ENCODE data around the gene ACBD4.

ACBD4 gene

DNA sequence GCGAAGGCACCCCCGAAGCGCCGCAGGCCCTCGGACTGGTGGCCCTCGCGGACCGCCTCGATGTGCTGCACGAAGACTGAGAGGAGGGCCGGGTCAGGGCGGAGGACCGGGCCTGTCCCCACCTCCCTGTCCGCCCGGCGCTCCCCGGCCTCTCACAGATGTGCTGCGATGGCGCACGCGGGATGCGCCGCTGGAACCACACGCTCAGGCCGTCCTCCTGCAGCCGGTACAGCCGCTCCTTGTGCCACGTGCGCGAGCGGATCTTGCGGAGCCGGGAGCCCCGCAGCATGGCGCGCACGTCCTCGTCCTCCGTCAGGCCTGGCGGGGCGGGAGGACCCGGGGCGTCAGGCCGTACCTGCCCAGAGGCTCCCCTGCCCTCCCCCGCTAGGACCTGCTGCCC, 14.4 kb upstream of the ACBD4 start:
- no peak for DNase-seq

DNA sequence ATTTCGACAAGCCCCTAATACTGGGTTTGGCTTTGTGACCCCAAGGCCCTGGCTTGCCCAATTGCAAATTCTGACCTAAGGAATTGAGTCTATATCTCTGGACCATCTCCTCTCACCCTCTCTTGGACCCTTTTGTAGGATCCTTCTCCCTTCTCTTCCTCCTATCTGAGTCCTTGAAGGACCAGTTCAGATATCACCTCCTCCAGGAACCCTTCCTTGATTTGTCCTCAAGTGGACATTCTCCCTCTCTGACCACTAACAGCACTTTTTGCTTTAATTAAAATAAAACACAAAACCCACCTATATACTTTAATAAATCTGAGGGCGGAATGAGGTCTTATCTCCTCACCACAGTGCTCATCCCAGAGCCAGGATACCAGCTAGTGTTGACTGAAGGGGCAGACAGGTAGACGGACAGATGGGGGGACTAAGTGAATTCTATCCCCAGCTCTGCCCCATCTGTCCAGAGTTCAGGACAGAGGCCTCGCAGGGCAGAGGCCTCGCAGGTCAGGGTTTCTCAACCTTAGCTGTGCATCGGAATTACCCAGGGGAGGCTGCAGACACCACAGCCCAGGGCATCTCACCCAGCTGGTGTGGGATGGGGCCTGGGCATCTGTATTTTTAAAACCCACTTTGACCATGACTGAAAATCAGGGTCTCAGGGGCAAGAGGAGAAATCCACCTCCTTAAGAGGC, 12.3 kb upstream of the ACBD4 start:
- no peak for DNase-seq

DNA sequence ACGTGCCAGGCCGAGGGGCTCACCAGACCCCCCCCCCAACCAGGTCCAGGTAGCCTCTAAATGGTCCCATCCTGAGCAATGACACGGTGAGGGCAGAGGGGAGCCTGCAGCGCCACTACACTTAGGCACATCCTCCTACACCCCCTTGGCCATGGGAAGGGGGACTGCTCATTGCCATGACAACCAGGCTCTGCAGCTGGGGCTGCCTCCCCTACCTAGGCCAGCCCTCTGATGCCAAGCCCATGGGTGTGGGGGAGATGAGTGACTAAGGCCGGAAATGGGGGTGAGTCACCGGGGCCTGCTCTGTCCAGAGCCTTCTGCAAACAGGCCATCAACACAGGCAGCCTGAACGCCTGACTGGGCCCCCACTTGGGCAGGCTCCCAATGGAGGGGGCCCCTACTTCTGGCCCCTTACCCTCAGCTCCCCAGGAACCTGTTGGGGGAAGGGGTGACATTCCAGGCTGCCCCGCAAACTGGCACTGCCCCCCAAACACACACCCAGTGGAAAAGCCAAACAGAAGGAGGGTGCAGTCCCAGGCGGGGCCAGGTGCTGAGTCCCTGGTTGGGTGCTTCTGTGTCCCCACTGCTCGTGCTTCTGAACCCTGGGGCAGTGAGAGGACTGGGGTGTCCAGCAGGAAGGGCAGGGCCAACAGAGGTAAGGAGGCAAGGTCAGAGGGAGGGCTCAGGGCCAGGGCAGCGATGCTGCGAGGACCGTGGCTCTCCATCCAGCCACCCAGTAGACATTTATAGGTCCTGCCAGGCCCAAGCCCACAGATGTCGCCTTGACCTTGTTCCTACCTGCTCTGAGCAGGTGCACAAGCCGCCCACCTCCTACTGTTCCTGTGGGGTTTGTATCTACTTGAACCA, 11.3 kb upstream of the ACBD4 start:
- DNase-seq: peak; percentile 80

DNA sequence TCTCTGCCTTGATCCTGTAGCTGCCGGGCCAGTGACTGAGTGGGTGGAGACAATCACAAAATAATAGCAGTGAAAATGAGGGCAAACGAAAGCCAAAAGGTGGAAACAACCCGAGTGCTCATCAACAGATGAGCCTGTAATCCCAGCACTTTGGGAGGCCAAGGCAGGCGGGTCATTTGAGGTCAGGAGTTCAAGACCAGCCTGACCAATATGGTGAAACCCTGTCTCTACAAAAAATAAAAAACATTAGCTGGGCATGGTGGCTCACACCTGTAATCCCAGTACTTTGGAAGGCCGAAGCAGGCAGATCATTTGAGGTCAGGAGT, 10.7 kb upstream of the ACBD4 start:
- DNase-seq: peak; percentile 32

DNA sequence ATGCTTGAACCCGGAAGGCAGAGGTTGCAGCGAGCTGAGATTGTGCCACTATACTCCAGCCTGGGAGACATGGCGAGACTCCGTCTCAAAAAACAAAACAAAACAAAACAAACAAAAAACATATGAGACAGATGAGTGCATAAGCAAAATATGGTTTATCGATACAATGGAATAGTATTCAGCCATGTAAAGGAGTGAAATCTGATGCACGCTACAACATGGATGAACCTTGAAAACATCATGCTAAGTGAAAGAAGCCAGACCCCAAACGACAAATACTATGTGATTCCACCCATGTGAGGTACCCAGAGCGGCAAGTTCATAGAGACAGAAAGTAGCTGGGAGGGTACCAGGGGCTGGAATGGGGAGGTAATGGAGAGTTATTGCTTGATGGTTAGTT, 10.0 kb upstream of the ACBD4 start:
- no peak for DNase-seq

DNA sequence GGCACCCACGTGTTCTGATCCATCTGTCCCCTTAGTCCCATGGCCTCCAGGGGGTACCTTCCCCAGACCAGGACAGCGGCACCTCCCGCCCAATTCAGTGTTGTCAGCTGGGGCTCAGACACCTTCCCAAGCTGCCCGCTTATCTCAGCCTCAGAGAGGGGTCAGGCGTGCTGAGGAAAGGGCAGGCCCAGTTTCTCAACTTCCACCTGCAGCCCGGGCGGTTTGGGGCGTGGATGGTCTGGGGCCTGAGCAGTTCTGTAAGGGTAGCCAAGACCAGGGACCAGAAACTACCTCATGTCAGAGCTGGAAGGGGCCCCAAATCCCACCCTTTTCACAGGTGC, 8.3 kb upstream of the ACBD4 start:
- DNase-seq: peak; percentile 19

DNA sequence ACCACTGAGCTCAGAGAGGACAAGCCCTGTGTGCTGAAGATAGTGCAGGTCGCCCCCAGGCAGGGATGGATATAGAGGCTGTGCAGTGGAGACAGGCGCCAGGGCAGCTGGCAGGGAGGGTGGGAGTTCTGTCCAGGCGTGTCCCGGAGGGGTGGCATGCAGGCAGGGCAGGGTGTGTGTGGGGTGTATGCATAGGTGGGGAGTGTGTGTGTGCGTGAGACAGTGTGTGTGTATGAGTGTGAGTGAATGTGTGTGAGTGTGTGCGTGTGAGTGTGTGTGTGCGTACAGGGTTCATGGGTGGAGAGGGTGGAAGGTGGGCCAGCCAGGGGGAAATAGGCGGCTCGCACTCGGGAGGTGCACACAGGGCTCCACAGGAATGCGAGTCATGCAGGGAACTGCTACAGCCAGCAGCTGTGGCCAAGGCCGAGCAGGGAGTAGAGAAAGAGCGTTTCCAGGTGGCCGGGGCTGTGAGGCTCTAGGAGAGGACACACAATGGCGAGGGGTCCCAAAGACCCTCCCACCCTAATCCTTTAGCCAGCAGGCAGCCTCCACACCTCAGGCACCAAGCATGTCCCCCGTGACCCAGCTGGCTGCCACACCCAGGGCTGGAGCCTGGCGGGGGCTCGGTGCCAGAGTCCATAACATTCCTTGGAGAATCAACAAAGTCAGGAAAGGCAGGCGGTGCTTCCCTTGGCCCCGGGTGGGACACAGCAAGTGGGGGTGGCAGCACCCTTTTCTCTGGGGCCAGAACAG, 7.8 kb upstream of the ACBD4 start:
- peak; percentile 30 for DNase-seq

DNA sequence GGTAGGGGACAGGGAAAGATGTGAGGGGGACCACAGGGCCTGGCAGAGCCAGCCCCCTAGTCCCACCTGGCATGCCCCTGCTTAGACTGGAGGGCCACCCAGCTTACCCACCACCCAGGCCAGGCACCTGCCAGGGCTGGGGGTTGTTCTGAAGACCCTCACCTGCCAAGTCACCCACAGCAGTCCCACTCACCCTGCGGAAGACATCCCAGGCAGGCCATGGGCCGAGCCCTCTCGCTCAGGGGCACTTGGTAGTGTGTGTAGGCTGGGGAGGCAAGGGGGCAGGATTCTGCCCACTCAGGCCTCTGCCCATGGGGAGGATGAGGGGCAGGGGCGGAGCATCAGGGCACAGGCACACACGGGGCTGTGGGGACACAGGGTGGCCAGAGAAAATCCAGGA, 7.2 kb upstream of the ACBD4 start:
- no peak for DNase-seq

DNA sequence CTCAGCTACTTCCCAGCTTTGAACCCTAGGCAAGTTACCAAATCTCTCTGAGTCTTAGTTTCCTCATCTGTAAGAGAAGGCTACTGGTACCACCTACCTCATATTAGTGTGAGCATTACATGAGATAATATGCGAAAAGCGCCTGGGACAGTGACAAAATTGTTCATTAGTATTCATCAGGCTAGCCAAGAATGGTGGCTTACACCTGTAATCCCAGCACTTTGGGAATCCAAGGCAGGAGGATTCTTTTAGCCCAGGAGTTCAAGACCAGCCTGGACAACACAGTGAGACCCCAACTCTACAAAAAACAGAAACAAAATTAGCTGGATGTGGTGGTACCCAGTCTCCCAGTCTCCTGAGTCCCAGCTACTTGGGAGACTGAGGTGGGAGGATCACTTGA, 6.5 kb upstream of the ACBD4 start:
- DNase-seq: no peak

DNA sequence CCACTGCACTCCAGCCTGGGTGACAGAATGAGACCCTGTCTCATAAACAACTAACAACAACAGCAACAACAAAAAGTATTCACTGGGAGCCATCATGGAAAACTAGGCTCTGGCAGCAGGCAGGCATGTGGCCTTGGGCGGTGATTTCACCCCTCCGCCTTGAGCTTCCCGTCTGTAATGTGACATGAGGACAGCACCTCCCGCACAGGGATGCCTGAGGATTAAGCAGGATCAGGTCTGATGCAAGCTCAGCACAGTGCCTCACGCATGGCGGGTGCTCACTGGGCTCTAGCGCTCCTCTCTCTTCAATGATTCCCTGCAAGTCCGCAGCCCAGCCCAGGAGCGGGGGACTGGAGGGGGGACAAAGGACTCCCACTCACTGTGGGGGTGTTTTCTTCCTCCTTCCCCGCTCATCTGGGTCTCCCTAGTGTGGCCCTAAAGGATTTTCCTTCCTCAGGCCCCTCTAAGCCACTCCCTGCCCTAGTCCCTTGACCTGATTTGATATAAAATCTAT, 6.0 kb upstream of the ACBD4 start:
- no peak for DNase-seq

DNA sequence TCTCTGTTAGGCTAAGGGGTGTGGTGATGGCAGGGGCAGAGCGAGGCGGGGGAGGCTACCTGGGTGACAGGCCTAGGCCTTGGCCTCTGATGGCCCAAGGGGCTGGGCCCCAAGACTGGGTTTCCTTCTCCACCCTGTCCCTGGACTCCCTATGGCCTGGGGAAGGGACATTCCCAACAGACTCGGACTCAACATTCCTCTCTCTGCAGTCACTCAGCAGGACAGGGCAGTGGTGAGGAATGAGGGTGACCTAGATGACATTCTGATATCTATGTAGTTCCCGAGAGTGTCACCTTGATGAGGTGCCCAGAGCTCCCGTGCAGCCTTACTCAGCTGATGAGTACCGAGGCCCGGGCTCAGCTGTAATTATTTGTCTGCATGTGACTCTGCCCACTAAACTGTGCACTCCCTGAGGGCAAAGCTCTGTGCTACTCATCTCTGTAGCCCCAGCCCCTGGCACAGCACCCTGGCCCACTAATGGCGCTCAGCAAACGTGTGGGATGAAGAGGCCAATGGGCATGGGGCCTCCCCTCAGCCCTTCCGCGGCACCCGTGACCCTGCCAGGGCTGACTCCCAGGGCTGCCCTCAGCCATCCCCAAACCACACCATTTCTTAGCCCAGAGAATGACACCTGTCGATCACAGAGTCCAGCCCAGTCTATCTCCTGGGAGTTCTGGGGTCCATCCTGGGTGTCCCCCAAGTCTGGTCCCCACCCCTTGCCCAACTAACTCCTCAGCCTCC, 5.4 kb upstream of the ACBD4 start:
- no peak for DNase-seq

DNA sequence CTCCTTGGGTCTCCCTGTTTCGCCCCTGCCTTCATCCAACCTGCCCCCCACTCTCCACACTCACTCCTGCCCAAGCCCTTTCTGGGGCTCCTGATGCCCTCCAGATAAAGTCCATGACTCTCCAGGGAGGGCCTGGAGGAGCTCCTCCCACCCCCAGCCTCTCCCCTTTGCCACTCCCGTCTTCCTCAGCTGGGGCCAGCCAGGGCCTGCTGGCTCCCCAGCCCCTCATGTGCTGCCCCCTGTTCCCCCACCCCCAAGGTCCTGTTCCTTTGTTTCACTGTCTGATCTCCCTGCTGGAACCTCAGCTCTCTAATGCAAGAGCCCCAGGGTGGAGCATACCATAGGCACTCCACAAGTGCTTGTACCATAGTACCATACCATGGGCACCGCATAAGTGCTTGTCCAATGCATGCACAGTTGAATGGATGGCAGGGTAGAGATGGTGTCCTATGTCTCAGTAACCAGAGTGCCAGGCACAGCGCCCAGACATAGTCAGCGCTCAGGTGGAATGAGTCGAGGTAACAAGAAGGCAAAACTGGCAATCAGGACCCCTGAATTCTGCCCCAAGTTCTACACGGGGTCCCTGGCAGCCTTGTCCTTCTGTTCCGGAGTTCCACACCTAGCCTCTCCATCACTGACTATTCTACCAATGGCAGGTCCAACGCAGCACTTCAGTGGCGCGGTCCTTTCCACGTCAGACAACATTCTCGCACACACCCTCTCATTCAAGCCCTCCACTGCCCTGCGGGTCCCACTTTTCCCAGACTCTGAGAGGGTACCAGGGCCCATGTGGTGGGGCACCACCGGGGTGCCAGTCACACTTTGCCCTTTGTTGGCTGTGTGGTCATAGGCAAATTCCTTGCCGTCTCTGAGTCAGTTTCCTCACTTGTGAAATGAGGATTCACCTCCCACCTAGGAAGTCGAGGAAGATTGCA, 4.5 kb upstream of the ACBD4 start:
- DNase-seq: peak; percentile 21

DNA sequence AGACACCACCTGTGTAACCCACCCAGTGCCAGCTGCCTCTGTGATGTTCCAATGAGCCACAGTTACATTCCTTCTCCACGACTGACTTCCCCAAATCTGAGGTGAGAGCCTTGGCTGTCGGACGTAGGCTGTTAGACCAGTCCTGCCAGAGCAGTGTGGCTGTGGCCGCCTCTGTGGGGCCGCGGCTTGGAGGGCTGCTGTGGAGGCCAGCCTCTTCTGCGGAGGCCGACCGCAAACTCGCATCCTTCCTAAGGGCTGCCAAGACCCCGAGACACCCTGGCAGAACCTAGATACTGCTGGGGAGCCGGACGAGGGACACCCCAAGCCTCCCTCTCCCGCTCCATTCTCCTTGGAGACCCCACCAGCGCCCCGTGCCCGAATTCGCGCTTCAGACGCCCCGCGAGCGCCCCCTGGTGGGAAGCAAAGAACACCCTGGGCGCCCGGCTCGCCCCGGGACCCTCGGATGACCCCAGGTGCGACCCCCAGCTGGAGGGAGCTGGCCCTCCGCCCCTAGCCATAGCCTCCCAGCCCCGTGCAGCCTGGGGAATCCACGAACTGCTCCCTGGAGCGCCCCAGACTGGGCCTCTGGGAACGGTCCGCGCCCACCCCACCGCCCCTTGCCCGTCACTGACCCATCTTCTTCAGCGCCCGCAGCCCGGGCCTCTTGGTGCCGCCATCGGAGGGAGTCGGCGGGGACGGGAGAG, 3.7 kb upstream of the ACBD4 start:
- DNase-seq: peak; percentile 44

DNA sequence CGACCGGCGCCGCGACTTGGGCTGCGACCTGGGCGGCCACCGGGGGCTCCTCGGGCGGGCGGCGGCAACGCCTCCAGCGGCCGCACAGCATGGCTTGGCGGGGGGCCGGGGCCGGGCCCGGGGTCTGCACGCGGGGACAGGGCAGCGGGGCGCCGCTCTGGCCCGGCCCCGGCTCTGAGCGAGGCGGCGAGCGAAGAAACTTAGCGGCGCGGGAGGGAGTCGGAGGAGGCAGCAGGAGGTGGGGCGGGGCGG, 3.2 kb upstream of the ACBD4 start, which contains the start of gene PLCD3:
TSS of gene PLCD3 (minus strand) at position 196 of the 252 bp plus-strand sequence. CDS start at position 91, 105 bp downstream.
- DNase-seq: no peak

DNA sequence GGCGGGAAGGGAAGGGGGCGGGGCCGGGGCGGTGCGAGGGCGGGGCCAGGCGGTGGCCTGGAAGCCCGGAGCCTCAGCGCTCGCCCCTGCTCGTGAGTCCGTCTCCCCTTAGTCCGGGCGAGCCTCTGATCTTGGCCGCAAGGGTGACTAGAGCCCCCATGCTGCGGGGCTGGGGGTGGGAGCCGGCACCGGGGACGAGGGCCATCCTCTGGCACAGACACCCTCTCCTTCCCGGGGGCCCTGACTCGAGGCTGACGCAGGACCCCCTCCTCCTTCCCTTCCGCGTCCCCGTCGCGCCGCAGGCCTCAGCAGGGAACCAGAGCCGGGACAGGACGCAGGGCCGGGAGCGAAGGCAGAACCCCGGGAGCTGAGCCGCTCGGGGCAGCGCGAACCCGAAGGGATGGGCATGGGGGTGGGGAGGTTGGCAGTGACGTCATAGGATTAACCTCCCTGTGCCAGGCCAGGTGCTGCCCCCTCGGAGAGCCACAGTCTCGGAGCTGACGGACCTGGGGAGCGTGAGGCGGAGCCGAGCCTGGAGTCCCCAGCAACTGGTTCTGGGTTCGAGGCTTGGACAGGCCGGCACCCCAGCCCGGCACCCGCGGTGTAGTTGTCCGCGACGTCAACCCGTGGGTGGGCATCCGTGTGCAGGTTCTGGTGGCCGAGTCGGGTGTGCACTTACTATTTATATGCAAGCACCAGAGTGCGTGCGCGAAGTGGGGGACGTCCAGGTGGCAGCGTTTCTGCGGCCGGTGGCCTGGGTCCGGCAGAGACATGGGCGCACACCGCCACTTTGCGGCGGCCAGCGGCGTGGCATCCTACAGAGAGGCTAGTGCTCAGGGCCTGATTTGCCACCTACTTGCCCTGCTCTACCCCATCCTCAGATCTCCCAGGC, 2.7 kb upstream of the ACBD4 start:
- peak; percentile 88 for DNase-seq

DNA sequence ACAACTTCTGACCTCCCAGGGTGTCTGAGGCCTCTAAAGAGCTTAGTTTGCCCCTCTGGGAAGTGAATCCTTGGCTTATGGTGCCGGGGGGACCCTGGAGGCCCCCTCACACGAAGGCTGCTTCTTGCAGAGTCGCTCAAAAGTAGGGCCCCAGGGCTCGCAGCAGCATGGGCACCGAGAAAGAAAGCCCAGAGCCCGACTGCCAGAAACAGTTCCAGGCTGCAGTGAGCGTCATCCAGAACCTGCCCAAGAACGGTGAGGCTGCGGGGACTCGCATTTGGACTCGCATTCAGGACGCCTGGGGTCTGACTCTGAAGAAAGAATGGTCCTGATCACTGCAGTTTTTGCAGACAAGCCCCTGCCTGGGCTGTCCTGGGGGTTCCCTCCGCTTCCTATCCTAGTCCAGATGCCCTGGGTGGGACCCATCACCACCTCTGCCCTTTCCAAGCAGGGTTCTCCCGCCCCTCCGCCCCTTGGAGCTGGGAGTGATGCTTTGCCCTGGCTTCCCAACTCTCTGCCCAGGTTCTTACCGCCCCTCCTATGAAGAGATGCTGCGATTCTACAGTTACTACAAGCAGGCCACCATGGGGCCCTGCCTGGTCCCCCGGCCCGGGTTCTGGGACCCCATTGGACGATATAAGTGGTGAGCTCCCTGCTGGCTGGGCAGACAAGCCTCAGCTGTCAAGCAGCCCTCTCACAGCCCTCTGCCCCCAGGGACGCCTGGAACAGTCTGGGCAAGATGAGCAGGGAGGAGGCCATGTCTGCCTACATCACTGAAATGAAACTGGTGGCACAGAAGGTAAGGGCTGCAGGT, 698 bp downstream of the ACBD4 start:
- peak; percentile 31 for DNase-seq

DNA sequence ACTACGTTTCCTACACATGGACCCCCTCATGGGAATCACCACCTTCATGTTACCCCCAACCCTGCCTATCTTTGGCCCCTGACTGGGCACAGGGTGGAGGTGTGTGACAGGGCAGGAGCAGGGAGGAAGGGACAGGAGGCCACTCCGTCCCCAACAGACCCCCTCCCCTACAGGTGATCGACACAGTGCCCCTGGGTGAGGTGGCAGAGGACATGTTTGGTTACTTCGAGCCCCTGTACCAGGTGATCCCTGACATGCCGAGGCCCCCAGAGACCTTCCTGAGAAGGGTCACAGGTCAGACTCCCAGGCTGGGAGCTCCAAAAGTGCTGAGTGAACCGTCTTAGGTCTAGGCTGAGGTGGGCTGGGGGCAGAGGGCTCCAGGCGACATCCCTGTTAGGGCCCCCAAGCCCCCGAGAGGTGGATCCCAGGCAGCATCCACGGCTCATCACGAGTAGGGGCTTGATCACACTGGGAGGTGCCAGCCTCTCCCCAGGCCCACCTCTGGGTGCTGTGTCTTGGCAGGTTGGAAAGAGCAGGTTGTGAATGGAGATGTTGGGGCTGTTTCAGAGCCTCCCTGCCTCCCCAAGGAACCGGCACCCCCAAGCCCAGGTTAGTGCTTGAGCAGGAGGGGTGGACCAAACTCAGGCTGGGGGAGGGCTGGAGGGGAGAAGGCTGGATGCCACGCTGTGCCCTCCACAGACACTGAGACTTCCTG, 1.5 kb downstream of the ACBD4 start:
- DNase-seq: no peak

DNA sequence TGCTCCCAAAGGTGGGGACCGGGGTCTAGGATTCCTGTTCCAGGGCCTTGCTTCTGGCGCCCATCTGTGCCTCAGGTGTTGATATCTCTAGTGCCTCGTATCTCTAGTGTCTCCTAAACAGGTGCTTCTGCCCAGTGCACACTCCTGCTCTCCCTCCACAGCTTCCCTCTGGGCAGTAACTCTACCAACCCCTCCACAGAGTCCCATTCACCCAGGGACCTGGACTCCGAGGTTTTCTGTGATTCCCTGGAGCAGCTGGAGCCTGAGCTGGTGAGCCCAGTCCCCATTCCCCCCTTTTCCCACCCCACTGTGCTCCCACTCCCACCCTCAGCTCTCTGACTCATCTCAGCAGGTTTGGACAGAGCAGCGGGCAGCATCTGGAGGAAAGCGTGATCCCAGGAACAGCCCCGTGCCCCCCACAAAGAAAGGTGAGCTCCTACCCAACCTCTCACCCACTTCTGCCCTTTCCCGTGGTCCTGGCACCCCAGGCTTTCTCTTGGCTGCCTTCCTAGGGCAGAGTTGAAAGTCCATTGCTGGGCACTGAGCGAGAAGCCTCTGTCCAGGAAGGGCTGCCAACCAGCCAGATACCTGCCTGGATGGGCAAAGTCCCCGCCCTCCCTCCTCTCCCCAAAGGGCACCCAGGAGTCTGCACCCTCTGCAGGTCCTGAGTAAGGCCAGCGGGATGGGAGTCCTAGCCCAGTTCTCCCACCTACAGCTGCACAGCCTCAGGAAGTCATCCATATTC, 2.2 kb downstream of the ACBD4 start:
- no peak for DNase-seq

Measured in hematopoietic multipotent progenitor cell treated with erythropoietin and hydrocortisone succinate and interleukin-3 and kit ligand, for 6 days (in vitro differentiated cells).